Nephron progenitor cell (in vitro differentiated cells): Measurements from ENCODE around the gene MAPKAP1.

ENCODE experiments used
- DNase-seq: peaks from one replicate; pipeline ENCODE4 v3.0.0; 2021
- H3K27ac Mint-ChIP-seq: 2 replicates; pipeline ENCODE4 v1.8.0; 2021; ENCODE audit warnings: mild to moderate bottlenecking, moderate library complexity, mixed read lengths
- H3K27me3 Mint-ChIP-seq: 2 replicates; pipeline ENCODE4 v1.8.0; 2021; ENCODE audit warnings: mild to moderate bottlenecking, low read depth, mixed read lengths; ENCODE audit not compliant: poor library complexity
- H3K36me3 Mint-ChIP-seq: 2 replicates; pipeline ENCODE4 v1.8.0; 2021; ENCODE audit warnings: low read depth, mixed read lengths
- H3K4me1 Mint-ChIP-seq: 2 replicates; pipeline ENCODE4 v1.8.0; 2021; ENCODE audit warnings: mixed read lengths
- H3K4me3 Mint-ChIP-seq: 2 replicates; pipeline ENCODE4 v1.8.0; 2021; ENCODE audit warnings: mild to moderate bottlenecking, moderate library complexity, mixed read lengths
- H3K9me3 Mint-ChIP-seq: 2 replicates; pipeline ENCODE4 v1.8.0; 2021; ENCODE audit warnings: mild to moderate bottlenecking, moderate library complexity, mixed read lengths
- CTCF ChIP-seq: fragments of 200-600 bp; sonication (generic); IDR thresholded peaks from 2 replicates; pipeline ENCODE4 v1.5.0; 2021; ENCODE audit warnings: antibody characterized with exemption

The MAPKAP1 gene

GRCh38 chr9:125514468-125514867 lies 192.5 kb downstream of the MAPKAP1 start:
- no peak for DNase-seq
- H3K9me3 Mint-ChIP-seq, result no peaks in the 10 kb centered on the region
- peaks cover 4% of the 10 kb centered on the region for H3K27me3 Mint-ChIP-seq
- no peaks in the 10 kb centered on the region for H3K36me3 Mint-ChIP-seq
- H3K4me3 Mint-ChIP-seq, result no peak overlapping the region
- H3K27ac Mint-ChIP-seq, result no peak overlapping the region
- no peak for TF ChIP-seq CTCF
- H3K4me1 Mint-ChIP-seq, result peaks cover 57% of the 10 kb centered on the region

DNA sequence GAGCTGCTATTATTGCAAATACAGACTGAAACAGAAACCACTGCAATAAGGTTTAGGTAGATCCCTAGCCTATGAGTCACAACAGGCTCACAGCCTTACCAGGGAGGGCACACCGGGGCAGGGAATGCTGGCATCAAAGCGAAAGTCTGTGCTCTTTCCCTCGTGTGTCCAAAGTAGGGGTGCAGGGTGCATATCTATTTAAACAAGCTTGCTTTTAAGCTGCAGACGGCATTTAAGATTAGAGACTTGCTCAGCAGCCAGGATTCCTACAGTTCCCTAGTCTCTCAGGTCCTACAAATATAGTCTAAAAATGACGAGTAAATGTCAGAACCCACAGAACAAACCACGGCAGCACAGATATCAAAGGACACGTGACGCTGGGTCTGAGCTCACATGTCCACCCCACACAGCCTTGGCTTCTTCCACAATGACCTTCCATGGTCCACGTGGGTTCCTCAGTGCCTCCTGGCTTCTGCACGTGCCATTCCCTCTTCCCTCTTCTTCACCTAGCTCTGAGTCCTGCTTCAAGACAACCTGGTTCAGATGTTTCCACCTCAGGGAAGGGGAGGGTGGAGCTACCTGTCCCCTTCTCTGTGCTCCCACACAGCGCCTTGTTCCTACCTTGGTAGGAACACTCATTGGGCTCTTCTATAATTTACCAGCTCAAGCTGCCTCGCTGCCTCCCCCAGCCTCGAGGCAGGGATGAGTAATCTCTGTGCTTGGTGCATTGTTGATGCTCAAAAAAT lies 193.2 kb downstream of the MAPKAP1 start:
- no peak overlapping the region for H3K27ac Mint-ChIP-seq
- peaks cover 59% of the 10 kb centered on the region for H3K4me1 Mint-ChIP-seq
- no peak overlapping the region for H3K4me3 Mint-ChIP-seq
- DNase-seq, result no peak
- no peaks in the 10 kb centered on the region for H3K9me3 Mint-ChIP-seq
- no peaks in the 10 kb centered on the region for H3K36me3 Mint-ChIP-seq
- TF ChIP-seq CTCF, result no peak
- H3K27me3 Mint-ChIP-seq, result peaks cover 4% of the 10 kb centered on the region

DNA sequence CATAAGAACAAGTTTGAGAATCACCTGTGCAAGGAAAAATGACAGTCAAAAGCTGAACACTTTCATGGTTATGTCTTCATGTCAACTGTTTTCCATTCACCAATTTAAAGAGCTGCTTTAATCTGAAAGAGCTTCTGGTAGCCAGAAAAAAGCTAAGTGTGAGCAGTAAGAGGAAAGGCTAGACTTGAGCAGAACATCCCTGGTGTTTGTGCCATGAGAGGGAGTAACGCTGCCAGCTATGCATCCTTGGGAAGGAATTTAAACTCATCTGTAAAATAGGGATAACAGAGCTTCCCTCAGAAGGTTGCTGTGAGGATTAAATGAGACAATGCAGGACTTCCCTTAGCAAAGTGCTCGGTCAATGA lies 193.7 kb downstream of the MAPKAP1 start:
- Mint-ChIP-seq H3K9me3 (no peaks in the 10 kb centered on the region), H3K27me3 (peaks cover 4% of the 10 kb centered on the region), H3K4me1 (peaks cover 59% of the 10 kb centered on the region), H3K36me3 (no peaks in the 10 kb centered on the region), H3K27ac (no peak overlapping the region), H3K4me3 (no peak overlapping the region)
- no peak for DNase-seq
- no peak for TF ChIP-seq CTCF

DNA sequence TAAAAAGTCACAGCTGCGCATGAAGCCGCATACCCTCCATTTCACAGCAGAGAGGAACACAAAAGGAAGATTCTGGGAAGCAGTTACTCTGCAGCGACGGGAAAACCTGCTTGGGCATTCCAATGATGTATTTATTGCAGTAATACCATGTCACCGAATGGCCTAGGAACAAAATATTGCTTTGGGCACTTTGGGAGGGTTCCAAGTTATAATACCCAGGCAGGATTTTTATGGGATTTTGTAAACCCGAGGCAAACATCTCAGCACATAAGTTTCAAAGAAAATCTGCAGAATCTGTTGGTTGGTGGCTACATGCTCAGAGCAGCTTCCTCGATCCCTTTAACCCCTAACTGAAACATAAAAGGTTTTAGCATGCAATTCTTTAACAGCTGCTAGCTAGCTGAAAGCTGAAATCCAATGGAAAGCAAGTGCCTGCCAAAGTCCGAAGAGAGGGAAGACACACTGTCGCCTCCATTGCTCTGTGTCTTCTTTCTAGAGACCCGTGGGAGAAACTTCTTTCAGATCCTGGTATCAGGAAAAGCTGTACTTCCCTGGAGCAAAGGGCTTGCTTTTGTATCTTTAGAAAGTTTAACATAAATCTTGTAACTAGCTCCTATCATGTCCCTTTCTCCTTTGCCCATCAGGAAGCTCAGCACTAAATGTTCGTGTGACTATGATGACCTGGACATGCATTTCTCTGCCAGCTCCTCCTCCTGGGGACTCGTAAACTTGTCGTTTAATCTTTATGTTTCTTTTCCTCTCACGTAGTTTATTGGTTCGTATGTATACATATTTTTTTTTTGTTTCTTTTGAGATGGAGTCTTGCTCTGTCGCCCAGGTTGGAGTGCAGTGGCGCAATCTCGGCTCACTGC lies 195.0 kb downstream of the MAPKAP1 start:
- peaks cover 48% of the 10 kb centered on the region for H3K4me1 Mint-ChIP-seq
- no peak for DNase-seq
- no peaks in the 10 kb centered on the region for H3K36me3 Mint-ChIP-seq
- peaks cover 4% of the 10 kb centered on the region for H3K27me3 Mint-ChIP-seq
- H3K4me3 Mint-ChIP-seq, result no peak overlapping the region
- no peaks in the 10 kb centered on the region for H3K9me3 Mint-ChIP-seq
- H3K27ac Mint-ChIP-seq, result peak overlapping the region; percentile 94
- TF ChIP-seq CTCF, result no peak

DNA sequence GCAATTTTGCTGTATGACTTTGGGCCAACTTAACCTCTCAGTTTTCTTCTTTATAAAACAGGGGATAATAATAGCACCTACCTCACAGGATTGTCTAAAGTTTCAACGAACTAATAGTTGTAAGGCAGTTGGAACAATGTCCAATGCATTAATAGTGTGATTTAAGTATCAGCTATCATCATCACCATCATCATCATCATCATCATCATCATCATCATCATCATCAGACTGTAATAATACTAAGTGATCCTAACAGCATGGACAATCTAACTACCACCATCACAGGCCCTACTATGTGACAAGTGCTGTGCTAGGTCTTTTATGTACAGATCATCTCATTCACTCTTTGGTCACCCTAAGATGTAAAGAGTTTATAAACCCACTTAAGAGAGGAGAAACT lies 196.0 kb downstream of the MAPKAP1 start:
- Mint-ChIP-seq H3K9me3 (no peaks in the 10 kb centered on the region), H3K4me3 (no peak overlapping the region), H3K27ac (no peak overlapping the region), H3K27me3 (peaks cover 4% of the 10 kb centered on the region), H3K4me1 (peaks cover 47% of the 10 kb centered on the region), H3K36me3 (no peaks in the 10 kb centered on the region)
- no peak for TF ChIP-seq CTCF
- DNase-seq, result no peak
